Liver (tissue), 9 donors: ENCODE data around the gene AQP12A. TPM values are rescaled to one million over a fixed set of nuclear protein-coding genes. Genes with fewer than 3 reads are reported as not detected.

ENCODE experiments used
- DNase-seq: peaks from one replicate; pipeline ENCODE4 v3.0.0-alpha.2; 2017; ENCODE audit warnings: low spot score
- H3K27ac ChIP-seq, 2 donors: one replicate each; pipeline ENCODE4 v1.7.0; 2013; ENCODE audit warnings: inconsistent platforms in 2 of 2, low read length in 2 of 2, control low read depth in 1 of 2, low read depth in 1 of 2, mild to moderate bottlenecking in 1 of 2
- H3K27me3 ChIP-seq, 4 donors: one replicate each; pipeline versions ENCODE4 v1.6.1 to v1.7.0; 2013; ENCODE audit warnings: low read length in 3 of 4, inconsistent platforms in 1 of 4, mild to moderate bottlenecking in 1 of 4, moderate library complexity in 1 of 4; ENCODE audit not compliant: control insufficient read depth in 4 of 4, insufficient read depth in 4 of 4
- H3K36me3 ChIP-seq, 4 donors: one replicate each; pipeline versions ENCODE4 v1.6.1 to v1.7.0; 2013; ENCODE audit warnings: low read length in 3 of 4, mild to moderate bottlenecking in 3 of 4, low read depth in 1 of 4, moderate library complexity in 1 of 4; ENCODE audit not compliant: control insufficient read depth in 4 of 4, insufficient read depth in 3 of 4
- H3K4me1 ChIP-seq, 4 donors: one replicate each; pipeline versions ENCODE4 v1.6.1 to v1.7.0; 2013; ENCODE audit warnings: low read length in 3 of 4, mild to moderate bottlenecking in 3 of 4, moderate library complexity in 1 of 4; ENCODE audit not compliant: control insufficient read depth in 4 of 4, insufficient read depth in 4 of 4
- H3K4me3 ChIP-seq, 3 donors: one replicate each; pipeline versions ENCODE4 v1.6.1 to v1.7.0; 2013; ENCODE audit warnings: low read length in 3 of 3, control low read depth in 1 of 3, low read depth in 1 of 3, mild to moderate bottlenecking in 1 of 3
- H3K9ac ChIP-seq, 2 donors: one replicate each; pipeline ENCODE4 v1.7.0; 2013; ENCODE audit warnings: low read length in 2 of 2, mild to moderate bottlenecking in 2 of 2, moderate library complexity in 2 of 2, control low read depth in 1 of 2, low read depth in 1 of 2
- H3K9me3 ChIP-seq, 4 donors: one replicate each; pipeline versions ENCODE4 v1.6.1 to v1.7.0; 2013; ENCODE audit warnings: low read length in 3 of 4; ENCODE audit not compliant: control insufficient read depth in 4 of 4
- ATF3 ChIP-seq: IDR thresholded peaks from 2 replicates; pipeline ENCODE4 v1.6.1; 2016; ENCODE audit warnings: antibody characterized with exemption
- CTCF ChIP-seq: fragments of 150-350 bp; IDR thresholded peaks from 2 replicates; pipeline ENCODE4 v1.5.1; 2017; ENCODE audit warnings: improper control_type of control experiment, low read depth, low read length; ENCODE audit not compliant: missing input control
- EGR1 ChIP-seq, 2 donors: IDR thresholded peaks; 2 replicates each; pipeline ENCODE4 v1.6.1; 2016 to 2018; ENCODE audit warnings: antibody characterized with exemption in 2 of 2, low read depth in 2 of 2
- FOXA1 ChIP-seq: IDR thresholded peaks from 2 replicates; pipeline ENCODE4 v1.6.1; 2016; ENCODE audit warnings: antibody characterized with exemption
- FOXA2 ChIP-seq: IDR thresholded peaks from 2 replicates; pipeline ENCODE4 v1.6.1; 2016; ENCODE audit warnings: antibody characterized with exemption
- GABPA ChIP-seq, 2 donors: IDR thresholded peaks in 1 of 2; conservative IDR thresholded peaks in 1 of 2; 2 replicates each; pipeline ENCODE4 v1.6.1; 2016; ENCODE audit warnings: antibody characterized with exemption in 2 of 2, mild to moderate bottlenecking in 1 of 2, moderate library complexity in 1 of 2
- HNF4G ChIP-seq: IDR thresholded peaks from 2 replicates; pipeline ENCODE4 v1.6.1; 2016; ENCODE audit warnings: antibody characterized with exemption
- JUND ChIP-seq, 2 donors: IDR thresholded peaks; 2 replicates each; pipeline ENCODE4 v1.6.1; 2016; ENCODE audit warnings: antibody characterized with exemption in 2 of 2
- MAX ChIP-seq: IDR thresholded peaks from 2 replicates; pipeline ENCODE4 v1.6.1; 2016; ENCODE audit warnings: antibody characterized with exemption
- RAD21 ChIP-seq, 2 donors: IDR thresholded peaks; 2 replicates each; pipeline ENCODE4 v1.6.1; 2016; ENCODE audit warnings: antibody characterized with exemption in 2 of 2, mild to moderate bottlenecking in 2 of 2
- RXRA ChIP-seq, 2 donors: IDR thresholded peaks; 2 replicates each; pipeline ENCODE4 v1.6.1; 2017 to 2018; ENCODE audit warnings: antibody characterized with exemption in 2 of 2, mild to moderate bottlenecking in 1 of 2
- SP1 ChIP-seq: IDR thresholded peaks from 2 replicates; pipeline ENCODE4 v1.6.1; 2018; ENCODE audit warnings: antibody characterized with exemption, mild to moderate bottlenecking
- YY1 ChIP-seq: IDR thresholded peaks from 2 replicates; pipeline ENCODE4 v1.6.1; 2016; ENCODE audit warnings: antibody characterized with exemption, mild to moderate bottlenecking
- ZBTB33 ChIP-seq: IDR thresholded peaks from 2 replicates; pipeline ENCODE4 v1.6.1; 2016; ENCODE audit warnings: antibody characterized with exemption
- WGBS: extraction: QIAGEN DNeasy Blood & Tissue Kit; methylation state at CpG from one replicate; pipeline ENCODE4 v1.1.7; 2013; 5-methylcytosine and 5-hydroxymethylcytosine counted together
- polyA plus RNA-seq, 2 donors: library from polyadenylated mRNA; stranded (reverse) in 1 of 2; unstranded in 1 of 2; fragments of 200-250 nt in 1 of 2; fragments of >200 nt in 1 of 2; fragmentation: Nextera tagmentation in 1 of 2; extraction: Ambion mirVana in 1 of 2; gene quantifications; one replicate each; pipeline versions ENCODE4 v1.2.1 to v1.2.3, GENCODE V29; 2013 to 2015
- total RNA-seq, 2 donors: library from RNA; depleted of rRNA; stranded (reverse); fragments of >200 nt; gene quantifications; one replicate each; pipeline ENCODE4 v1.2.3, GENCODE V29; 2014
- TF ChIP-seq, protein P1 (sequence below): IDR thresholded peaks from 2 replicates; pipeline ENCODE4 v1.6.1; 2016; ENCODE audit warnings: antibody characterized with exemption, mild to moderate bottlenecking
- donor health status: healthy.
- donor health status: healthy.
- donor health status: healthy.
- donor health status: healthy.
- donor health status: healthy.

Gene AQP12A
- total and polyA plus RNA-seq, 4 donors: not detected

DNA sequence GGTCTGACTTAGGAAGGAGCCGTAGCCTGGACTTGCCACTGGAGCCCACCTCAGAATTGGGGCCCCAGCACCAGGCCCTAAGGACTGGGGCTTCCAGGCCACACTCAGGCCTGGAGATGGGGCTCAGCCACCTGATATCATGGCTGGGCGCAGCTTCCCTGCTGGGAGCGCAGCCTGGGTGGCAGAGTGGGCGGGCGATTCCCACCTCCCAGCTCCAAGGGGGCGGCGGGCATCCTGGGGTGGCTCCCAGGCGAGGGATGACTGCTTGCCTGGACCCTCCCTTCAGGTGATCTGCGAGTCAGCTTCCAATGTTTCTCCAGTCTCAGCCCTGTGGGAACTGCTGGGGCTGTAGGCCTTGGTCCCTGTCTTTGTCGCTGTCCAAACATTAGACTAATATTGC lies 46.3 kb upstream of the AQP12A start:
- H3K4me3 ChIP-seq: no peak overlapping the region
- H3K9ac ChIP-seq: no peak overlapping the region
- no peaks in the 10 kb centered on the region for H3K36me3 ChIP-seq
- no peak overlapping the region for H3K27ac ChIP-seq
- TF ChIP-seq MAX: no peak
- no peak for TF ChIP-seq JUND (IDR thresholded peaks at IDR 0.05)
- no peak for TF ChIP-seq EGR1 (IDR thresholded peaks at IDR 0.05; ENCODE audit: low read depth in 2 of 2)
- TF ChIP-seq SP1: no peak
- TF ChIP-seq RXRA (IDR thresholded peaks at IDR 0.05): no peak
- no peak for TF ChIP-seq FOXA2
- TF ChIP-seq, protein P1, sequence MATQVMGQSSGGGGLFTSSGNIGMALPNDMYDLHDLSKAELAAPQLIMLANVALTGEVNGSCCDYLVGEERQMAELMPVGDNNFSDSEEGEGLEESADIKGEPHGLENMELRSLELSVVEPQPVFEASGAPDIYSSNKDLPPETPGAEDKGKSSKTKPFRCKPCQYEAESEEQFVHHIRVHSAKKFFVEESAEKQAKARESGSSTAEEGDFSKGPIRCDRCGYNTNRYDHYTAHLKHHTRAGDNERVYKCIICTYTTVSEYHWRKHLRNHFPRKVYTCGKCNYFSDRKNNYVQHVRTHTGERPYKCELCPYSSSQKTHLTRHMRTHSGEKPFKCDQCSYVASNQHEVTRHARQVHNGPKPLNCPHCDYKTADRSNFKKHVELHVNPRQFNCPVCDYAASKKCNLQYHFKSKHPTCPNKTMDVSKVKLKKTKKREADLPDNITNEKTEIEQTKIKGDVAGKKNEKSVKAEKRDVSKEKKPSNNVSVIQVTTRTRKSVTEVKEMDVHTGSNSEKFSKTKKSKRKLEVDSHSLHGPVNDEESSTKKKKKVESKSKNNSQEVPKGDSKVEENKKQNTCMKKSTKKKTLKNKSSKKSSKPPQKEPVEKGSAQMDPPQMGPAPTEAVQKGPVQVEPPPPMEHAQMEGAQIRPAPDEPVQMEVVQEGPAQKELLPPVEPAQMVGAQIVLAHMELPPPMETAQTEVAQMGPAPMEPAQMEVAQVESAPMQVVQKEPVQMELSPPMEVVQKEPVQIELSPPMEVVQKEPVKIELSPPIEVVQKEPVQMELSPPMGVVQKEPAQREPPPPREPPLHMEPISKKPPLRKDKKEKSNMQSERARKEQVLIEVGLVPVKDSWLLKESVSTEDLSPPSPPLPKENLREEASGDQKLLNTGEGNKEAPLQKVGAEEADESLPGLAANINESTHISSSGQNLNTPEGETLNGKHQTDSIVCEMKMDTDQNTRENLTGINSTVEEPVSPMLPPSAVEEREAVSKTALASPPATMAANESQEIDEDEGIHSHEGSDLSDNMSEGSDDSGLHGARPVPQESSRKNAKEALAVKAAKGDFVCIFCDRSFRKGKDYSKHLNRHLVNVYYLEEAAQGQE: no peak
- no peak for TF ChIP-seq CTCF
- no peaks in the 10 kb centered on the region for H3K4me1 ChIP-seq
- no peaks in the 10 kb centered on the region for H3K9me3 ChIP-seq
- peaks cover 0 to 2% (median 0%) of the 10 kb centered on the region in 4 donors for H3K27me3 ChIP-seq
- no peak for DNase-seq
- WGBS: 89% methylated on average over 10 of the region's 10 CpGs

- Histone ChIP-seq H3K27ac (no peak overlapping the region), H3K9ac (no peak overlapping the region), H3K27me3 (peaks cover 0 to 4% (median 0%) of the 10 kb centered on the region in 4 donors), H3K36me3 (no peaks in the 10 kb centered on the region), H3K4me3 (no peak overlapping the region), H3K9me3 (no peaks in the 10 kb centered on the region), H3K4me1 (no peaks in the 10 kb centered on the region)
- WGBS: 85% methylated on average over 10 of the region's 10 CpGs
- DNase-seq: no peak
- no peak for TF ChIP-seq EGR1 (IDR thresholded peaks at IDR 0.05; ENCODE audit: low read depth in 2 of 2)
- TF ChIP-seq RAD21 (IDR thresholded peaks at IDR 0.05): no peak
- TF ChIP-seq JUND (IDR thresholded peaks at IDR 0.05): no peak
- TF ChIP-seq, protein P1: no peak
- TF ChIP-seq CTCF: no peak
- no peak for TF ChIP-seq ZBTB33
- TF ChIP-seq RXRA (IDR thresholded peaks at IDR 0.05): no peak
- no peak for TF ChIP-seq FOXA2
- no peak for TF ChIP-seq HNF4G
- no peak for TF ChIP-seq MAX
- no peak for TF ChIP-seq GABPA (IDR thresholded peaks at IDR 0.05 in 1 of 2, conservative IDR thresholded peaks at IDR 0.05 in 1 of 2)
- no peak for TF ChIP-seq ATF3
- TF ChIP-seq YY1: no peak
- TF ChIP-seq FOXA1: no peak
These were observed 45.9 kb upstream of the AQP12A start for GRCh38 chr2:240645801-240646175.
